A549 treated with Hydrocortisone at 1 μM for 4 hours (cell line): ENCODE measurements around the gene MKLN1. TPM values are rescaled to one million over a fixed set of nuclear protein-coding genes. Genes with fewer than 3 reads are reported as not detected.

Source experiments
- total RNA-seq: library from RNA; stranded (reverse); fragments of 200-300 nt; extraction: Qiagen RNA extraction; gene quantifications from 5 replicates; pipeline ENCODE4 v1.2.3, GENCODE V29; 2022

The MKLN1 gene
- total RNA-seq: 30.0 to 37.3 TPM (median 34.3 TPM) in 5 replicates

GRCh38 chr7:131327626-131328376, at the start of gene MKLN1:
TSS of gene MKLN1 (plus strand) at chr7:131327876. CDS start at chr7:131327900, 24 bp downstream.

Other genes starting within 250 kb of the MKLN1 start
- gene PODXL, start 228.8 kb downstream of the MKLN1 start, total RNA-seq: 28.7 to 56.2 TPM (median 40.1 TPM) in 5 replicates